NCI-H345 treated with DMSO at 0.1 percent for 48 hours (cell line): ENCODE data around the gene ATPAF2.

Experiments
- DNase-seq: peaks from one replicate; lab custom pipeline; 2025; ENCODE audit not compliant: unreplicated experiment; lab: John Stamatoyannopoulos, UW

The ATPAF2 gene

GRCh38 chr17:18038861-18039534 lies at the start of gene ATPAF2, which contains the start of gene GID4:
Gene ATPAF2, minus strand, starts transcription at chr17:18039168. Its CDS starts 155 bp downstream, at chr17:18039013.
Gene GID4, plus strand, starts transcription at chr17:18039408. Its CDS starts 57 bp downstream, at chr17:18039465.
- peak; percentile 87 for DNase-seq

- DNase-seq: peak; percentile 41
Observed at GRCh38 chr17:18087610-18088491, 48.9 kb upstream of the ATPAF2 start, which contains the start of gene DRG2. Gene DRG2, plus strand, starts transcription at chr17:18087948. Its CDS starts 76 bp downstream, at chr17:18088024.

GRCh38 chr17:18084256-18084655 lies 45.3 kb upstream of the ATPAF2 start:
- DNase-seq: no peak

GRCh38 chr17:18079543-18079942 lies 40.6 kb upstream of the ATPAF2 start:
- DNase-seq: no peak

- DNase-seq: no peak
Observed at GRCh38 chr17:18076936-18077335, 38.0 kb upstream of the ATPAF2 start.

GRCh38 chr17:18074566-18075272 lies 35.8 kb upstream of the ATPAF2 start:
- DNase-seq: no peak

- no peak for DNase-seq
Observed at GRCh38 chr17:18071751-18072150, 32.8 kb upstream of the ATPAF2 start.

GRCh38 chr17:18070861-18071340 lies 31.9 kb upstream of the ATPAF2 start:
- no peak for DNase-seq

GRCh38 chr17:18069101-18069500 lies 30.1 kb upstream of the ATPAF2 start:
- DNase-seq: no peak

GRCh38 chr17:18066866-18067265 lies 27.9 kb upstream of the ATPAF2 start:
- no peak for DNase-seq

- DNase-seq: no peak
Observed at GRCh38 chr17:18065546-18065945, 26.6 kb upstream of the ATPAF2 start.

- no peak for DNase-seq
Observed at GRCh38 chr17:18064053-18064452, 25.1 kb upstream of the ATPAF2 start.

- no peak for DNase-seq
Observed at GRCh38 chr17:18059283-18059682, 20.3 kb upstream of the ATPAF2 start.

- DNase-seq: no peak
Observed at GRCh38 chr17:18056214-18056613, 17.2 kb upstream of the ATPAF2 start.

- DNase-seq: no peak
Observed at GRCh38 chr17:18055597-18055996, 16.6 kb upstream of the ATPAF2 start.

- DNase-seq: no peak
Observed at GRCh38 chr17:18045691-18046350, 6.9 kb upstream of the ATPAF2 start.

- no peak for DNase-seq
Observed at GRCh38 chr17:18044609-18045008, 5.6 kb upstream of the ATPAF2 start.

- DNase-seq: no peak
Observed at GRCh38 chr17:18043491-18043890, 4.5 kb upstream of the ATPAF2 start.

GRCh38 chr17:18042983-18043382 lies 4.0 kb upstream of the ATPAF2 start:
- no peak for DNase-seq

GRCh38 chr17:18041776-18042175 lies 2.8 kb upstream of the ATPAF2 start:
- DNase-seq: no peak
